ENCODE measurements around the gene OTOP1.

DNA sequence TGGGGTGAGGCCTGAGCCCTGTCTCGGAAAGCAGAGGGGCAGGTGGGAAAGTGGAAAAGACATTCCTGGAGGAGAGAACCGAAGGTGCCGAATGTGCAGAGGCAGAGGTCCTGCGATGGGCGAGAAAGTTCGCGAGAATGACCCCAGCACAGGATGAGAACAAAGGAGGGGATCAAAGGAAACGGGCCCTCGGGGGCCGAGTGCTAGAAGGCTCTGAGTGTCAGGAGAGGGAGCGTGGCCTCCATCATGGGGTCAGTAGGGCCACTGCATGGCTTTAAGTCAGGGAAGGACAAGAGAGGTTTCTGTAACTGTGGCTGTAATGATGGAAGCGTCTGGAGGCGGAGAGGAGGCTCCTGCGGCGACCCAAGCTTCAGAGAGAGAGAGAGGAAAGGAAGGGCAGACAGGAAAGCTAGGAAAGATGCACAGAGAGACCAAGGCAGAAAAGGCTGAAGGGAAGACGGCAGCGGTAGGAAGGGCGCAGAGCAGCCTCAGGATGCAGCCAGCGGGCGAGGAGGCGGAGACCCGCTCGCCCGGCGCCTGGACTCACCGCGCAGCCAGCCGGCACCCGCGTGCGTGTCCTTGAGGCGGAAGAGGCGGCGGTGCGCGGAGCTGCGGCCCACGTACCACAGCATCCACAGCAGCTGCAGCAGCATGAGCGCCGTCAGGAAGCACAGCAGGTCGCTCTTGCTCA is 669 bp downstream of the OTOP1 start:
- TF ChIP-seq POLR2AphosphoS5 (IDR thresholded peaks at IDR 0.05; ENCODE audit: low read depth, low read length) (no peak), TCF7L2 (IDR thresholded peaks at IDR 0.05; ENCODE audit: low read depth, low read length) (no peak)
- TF ChIP-seq, protein P1, sequence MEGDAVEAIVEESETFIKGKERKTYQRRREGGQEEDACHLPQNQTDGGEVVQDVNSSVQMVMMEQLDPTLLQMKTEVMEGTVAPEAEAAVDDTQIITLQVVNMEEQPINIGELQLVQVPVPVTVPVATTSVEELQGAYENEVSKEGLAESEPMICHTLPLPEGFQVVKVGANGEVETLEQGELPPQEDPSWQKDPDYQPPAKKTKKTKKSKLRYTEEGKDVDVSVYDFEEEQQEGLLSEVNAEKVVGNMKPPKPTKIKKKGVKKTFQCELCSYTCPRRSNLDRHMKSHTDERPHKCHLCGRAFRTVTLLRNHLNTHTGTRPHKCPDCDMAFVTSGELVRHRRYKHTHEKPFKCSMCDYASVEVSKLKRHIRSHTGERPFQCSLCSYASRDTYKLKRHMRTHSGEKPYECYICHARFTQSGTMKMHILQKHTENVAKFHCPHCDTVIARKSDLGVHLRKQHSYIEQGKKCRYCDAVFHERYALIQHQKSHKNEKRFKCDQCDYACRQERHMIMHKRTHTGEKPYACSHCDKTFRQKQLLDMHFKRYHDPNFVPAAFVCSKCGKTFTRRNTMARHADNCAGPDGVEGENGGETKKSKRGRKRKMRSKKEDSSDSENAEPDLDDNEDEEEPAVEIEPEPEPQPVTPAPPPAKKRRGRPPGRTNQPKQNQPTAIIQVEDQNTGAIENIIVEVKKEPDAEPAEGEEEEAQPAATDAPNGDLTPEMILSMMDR (IDR thresholded peaks at IDR 0.05) = no peak
- TF ChIP-seq, protein P2, sequence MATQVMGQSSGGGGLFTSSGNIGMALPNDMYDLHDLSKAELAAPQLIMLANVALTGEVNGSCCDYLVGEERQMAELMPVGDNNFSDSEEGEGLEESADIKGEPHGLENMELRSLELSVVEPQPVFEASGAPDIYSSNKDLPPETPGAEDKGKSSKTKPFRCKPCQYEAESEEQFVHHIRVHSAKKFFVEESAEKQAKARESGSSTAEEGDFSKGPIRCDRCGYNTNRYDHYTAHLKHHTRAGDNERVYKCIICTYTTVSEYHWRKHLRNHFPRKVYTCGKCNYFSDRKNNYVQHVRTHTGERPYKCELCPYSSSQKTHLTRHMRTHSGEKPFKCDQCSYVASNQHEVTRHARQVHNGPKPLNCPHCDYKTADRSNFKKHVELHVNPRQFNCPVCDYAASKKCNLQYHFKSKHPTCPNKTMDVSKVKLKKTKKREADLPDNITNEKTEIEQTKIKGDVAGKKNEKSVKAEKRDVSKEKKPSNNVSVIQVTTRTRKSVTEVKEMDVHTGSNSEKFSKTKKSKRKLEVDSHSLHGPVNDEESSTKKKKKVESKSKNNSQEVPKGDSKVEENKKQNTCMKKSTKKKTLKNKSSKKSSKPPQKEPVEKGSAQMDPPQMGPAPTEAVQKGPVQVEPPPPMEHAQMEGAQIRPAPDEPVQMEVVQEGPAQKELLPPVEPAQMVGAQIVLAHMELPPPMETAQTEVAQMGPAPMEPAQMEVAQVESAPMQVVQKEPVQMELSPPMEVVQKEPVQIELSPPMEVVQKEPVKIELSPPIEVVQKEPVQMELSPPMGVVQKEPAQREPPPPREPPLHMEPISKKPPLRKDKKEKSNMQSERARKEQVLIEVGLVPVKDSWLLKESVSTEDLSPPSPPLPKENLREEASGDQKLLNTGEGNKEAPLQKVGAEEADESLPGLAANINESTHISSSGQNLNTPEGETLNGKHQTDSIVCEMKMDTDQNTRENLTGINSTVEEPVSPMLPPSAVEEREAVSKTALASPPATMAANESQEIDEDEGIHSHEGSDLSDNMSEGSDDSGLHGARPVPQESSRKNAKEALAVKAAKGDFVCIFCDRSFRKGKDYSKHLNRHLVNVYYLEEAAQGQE (IDR thresholded peaks at IDR 0.05; ENCODE audit: insufficient read depth in 1 of 2, low read depth in 2 of 2, low read length in 1 of 2) = no peak
